Measurements from ENCODE around the gene UGT1A10.

- no peak for TF ChIP-seq CTCF (conservative IDR thresholded peaks at IDR 0.05; ENCODE audit: low read length)
- no peak for TF ChIP-seq EZH2phosphoT487 (IDR thresholded peaks at IDR 0.05; ENCODE audit: borderline replicate concordance)
Measured at GRCh38 chr2:233603520-233603919, 32.7 kb upstream of the UGT1A10 start.

Measured in Loucy (cell line).